Stimulated activated CD4-positive, alpha-beta T cell treated with anti-CD3 and anti-CD28 coated beads, Interleukin-2, amount 100 ng/mL, for 48 hours (primary cell): ENCODE results near the gene DBF4B.
"Not testable (repeated sequence)": the region's sequence is repeated elsewhere in the genome, so short reads cannot be mapped to it uniquely, and the experiment has no call there.

ENCODE experiments used
- DNase-seq, 2 donors: peaks; one replicate each; pipeline ENCODE4 v3.0.0-alpha.2; 2020

The DBF4B gene

DNA sequence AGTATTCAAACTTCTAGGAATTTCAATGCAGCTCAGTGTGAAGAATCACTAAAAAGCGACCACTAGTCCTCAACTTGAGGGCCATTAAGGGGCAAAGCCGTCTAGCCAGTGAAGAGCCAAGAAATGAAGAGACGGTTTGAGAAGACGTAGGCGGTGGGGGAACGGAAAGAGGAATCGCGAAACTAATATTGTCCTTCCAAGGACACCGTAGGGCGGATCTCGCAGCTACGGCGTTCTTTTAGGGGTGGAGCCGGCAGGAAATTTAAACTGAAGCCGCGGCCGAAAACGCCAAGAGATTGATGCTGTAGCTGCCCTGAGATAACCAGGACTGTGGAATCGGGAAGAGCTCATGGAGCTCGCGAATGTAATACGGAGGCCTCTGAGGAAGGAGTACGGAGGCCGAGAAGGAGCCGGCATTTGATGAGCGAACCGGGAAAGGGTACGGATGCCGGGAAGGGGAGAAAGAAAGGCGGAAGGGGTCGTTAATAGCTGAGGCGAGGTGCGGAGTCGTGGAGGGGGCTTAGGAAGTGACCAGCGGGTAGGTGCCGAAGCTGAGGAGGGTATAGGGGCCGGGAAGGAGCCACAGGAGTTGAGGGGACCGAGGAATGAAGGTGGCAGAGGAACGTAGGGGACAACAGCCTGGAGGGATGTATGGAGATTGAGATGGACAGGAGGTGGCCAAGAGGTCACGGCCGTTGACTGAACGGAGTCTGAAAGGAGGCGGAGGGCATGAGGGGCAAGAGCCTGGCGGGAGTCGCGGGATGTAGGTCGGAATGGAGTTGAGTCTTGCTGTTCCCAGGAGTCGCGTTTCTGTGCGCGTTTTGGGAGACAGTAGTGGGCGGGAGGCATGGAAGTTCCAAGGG is at the start of gene DBF4B:
TSS of gene DBF4B (plus strand) at position 265 of the 863 bp plus-strand sequence. CDS start at position 421, 156 bp downstream.
- DNase-seq, result peak; percentile 77 to 85

GRCh38 chr17:44661835-44662234 is 46.6 kb upstream of the DBF4B start:
- no peak for DNase-seq

DNA sequence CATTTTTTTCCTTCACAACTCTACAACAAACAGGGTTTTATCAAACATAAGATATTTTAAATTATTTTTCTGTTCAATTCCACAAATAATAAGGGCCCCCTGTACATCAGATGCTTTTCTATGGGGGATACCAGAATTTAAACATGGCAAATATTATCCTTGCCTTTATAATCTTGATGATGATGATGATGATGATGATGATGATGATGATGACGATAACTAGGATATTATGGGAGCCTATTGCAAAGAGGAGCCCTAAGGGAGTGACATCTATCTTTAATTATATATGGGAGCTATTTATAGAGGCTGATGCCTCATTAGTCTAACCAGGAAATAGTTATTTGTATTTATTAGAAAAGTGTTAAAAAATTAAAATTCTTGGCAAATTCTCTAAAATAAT is 45.4 kb upstream of the DBF4B start:
- no peak for DNase-seq

- no peak for DNase-seq
Measured at GRCh38 chr17:44664867-44665266, 43.6 kb upstream of the DBF4B start.

DNA sequence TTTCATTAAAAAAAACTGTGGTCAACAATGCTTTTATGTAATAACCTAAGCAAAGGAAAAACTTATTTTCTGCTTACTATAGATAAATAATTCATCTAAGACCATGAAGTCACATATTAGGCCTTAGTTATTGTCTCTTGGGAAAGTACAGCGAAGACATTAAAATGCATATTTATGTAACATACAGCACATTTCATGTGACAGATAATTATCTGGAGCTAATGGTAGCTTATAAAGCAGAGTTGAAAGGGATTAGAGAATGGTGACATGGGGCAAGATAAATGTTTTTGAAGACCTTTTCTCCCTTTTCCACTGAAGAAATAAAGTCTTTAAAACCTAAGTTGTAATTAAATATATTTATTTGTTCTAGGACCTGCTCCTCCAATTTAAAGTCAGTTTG is 42.5 kb upstream of the DBF4B start:
- DNase-seq, result no peak

DNA sequence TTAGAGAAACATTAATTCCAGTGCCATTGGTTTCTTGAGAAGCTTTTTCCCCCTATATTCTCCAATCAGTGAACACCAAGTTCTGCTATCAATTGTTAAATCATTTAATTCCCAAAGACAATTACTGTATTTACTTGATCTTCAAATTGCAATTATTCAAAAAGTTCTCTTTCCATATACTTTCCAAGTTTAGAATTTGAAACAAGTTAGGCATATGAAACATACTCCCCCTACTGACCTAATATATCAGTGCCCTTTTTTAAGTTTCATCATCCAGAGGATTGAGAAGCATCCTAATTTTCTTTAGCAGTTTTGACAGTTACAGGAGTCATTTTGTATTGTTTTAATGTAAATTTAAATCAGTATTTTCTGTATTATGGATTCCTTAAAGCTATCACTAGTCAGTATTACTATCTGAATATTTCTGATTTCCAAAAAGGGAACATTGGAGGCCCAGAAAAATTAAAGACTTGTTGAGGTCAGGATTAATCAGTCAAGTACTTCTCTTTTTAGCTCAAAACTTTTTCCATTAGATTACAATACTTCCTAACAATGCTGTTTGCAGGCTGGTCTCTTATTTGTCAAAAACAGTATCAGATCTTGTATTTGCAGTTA is 35.9 kb upstream of the DBF4B start:
- no peak for DNase-seq

GRCh38 chr17:44673893-44674292 is 34.6 kb upstream of the DBF4B start:
- no peak for DNase-seq

DNA sequence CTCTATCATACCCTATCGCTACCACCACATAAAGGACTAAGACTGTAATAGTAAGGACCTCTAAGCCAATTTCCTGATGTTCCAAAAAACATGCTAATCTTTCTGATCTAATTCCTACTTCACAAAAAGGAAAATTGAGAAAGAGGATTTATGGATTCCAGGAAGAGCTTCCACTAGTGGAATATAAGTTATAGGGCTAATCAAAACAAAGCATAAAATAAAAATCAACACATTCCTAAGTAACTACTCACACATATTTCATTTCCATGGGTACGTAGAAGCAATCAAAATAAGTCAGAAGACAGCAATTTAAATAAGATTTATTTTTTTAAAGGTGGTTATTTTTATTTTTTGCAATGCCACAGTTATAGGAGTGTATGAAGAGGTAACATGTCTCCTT is 31.3 kb upstream of the DBF4B start:
- no peak for DNase-seq

GRCh38 chr17:44683303-44683702 is 25.2 kb upstream of the DBF4B start:
- not testable (repeated sequence) for DNase-seq

GRCh38 chr17:44687756-44688155 is 20.7 kb upstream of the DBF4B start:
- no peak for DNase-seq

DNA sequence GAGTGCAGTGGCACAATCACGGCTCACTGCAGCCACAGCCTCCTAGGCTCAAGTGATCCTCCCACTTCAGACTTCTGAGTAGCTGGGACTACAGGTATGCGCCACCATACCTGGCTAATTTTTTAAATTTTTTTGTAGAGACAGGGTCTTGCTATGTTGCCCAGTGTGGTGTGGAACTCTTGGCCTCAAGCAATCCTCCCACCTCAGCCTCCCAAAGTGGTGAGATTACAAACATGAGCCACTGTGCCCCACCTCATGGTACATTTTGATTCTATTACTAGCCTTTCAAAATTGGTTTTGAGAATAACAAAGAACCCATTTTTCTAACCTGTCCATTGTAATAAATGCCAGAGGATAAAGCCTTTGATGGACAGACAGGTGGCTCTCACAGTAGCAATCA is 20.3 kb upstream of the DBF4B start:
- DNase-seq, result no peak

GRCh38 chr17:44688675-44689476 is 19.6 kb upstream of the DBF4B start:
- DNase-seq, result no peak

DNA sequence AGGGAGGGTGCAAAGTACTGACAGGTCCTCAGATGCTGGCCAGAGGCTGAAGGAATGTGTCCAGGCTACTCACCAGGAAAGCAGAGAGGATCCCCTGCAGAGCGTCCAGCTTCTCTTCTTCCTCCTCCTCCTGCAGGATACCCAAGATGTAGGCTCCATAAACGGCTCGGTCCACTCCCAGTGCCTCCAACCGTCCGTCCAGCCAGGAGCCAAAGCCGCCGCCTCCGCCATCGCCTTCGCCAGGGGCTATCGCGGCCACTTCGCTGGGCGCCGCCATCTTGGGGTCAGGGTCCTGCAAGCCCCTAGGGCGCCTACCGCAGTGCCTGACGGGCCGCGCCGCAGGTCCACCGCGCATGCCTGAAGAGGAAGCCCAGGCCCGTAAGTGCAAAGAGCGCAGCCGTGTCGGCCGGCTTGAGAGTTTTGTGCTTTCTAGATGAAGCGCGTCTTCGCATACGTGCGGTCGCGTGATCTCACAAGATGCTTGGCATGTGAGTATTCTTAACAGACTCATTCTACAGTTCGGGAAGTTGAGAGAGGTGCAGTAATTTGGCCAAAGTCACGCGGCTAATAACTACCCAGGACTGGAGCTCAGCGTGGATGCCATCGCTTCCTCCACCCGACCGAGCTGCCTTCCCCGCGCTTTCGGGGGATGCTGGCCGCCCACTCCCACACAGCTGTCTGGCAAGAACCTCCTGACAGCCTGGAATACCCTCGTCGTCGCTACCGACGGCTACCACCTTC is 18.8 kb upstream of the DBF4B start, which contains the start of gene CCDC43:
TSS of gene CCDC43 (minus strand) at position 300 of the 741 bp plus-strand sequence. CDS start at position 277, 23 bp downstream.
- DNase-seq, result peak; percentile 92 to 93

GRCh38 chr17:44690746-44691306 is 17.6 kb upstream of the DBF4B start:
- DNase-seq, result not testable (repeated sequence)

GRCh38 chr17:44693609-44694008 is 14.9 kb upstream of the DBF4B start:
- DNase-seq, result no peak

DNA sequence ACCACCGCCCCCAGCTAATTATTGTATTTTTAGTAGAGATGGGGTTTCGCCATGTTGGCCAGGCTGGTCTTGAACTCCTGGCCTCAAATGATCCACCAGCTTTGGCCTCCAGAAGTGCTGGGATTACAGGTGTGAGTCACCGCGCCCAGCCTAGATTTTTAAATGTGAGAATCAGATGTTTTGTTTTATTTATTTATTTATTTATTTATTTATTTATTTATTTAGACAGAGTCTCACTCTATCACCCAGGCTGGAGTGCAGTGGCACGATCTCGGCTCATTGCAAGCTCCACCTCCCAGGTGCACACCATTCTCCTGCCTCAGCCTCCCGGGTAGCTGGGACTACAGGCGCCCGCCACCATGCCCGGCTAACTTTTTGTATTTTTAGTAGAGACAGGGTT is 8.2 kb upstream of the DBF4B start:
- DNase-seq, result not testable (repeated sequence)

- no peak for DNase-seq
Measured at GRCh38 chr17:44707755-44708400, 587 bp upstream of the DBF4B start.

DNA sequence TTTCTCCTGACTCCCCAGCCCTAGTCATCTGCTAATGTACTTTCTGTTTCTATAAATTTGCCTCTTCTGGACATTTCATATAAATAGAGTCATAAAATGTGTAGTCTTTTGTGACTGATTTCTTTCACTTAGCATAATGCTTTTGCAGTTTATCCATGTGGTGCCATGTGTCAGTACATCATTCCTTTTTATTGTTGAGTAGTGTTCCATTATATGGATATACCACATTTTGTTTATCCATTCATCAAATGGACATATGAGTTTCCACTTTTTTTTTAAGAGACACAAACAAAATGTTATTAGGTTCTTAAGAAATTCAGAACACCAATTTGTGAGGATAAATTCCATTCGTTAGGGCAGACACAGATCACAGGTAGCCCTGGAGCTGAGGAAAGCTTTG is 11.0 kb downstream of the DBF4B start:
- DNase-seq, result no peak

- DNase-seq, result no peak
Measured at GRCh38 chr17:44722254-44722653, 13.8 kb downstream of the DBF4B start.

DNA sequence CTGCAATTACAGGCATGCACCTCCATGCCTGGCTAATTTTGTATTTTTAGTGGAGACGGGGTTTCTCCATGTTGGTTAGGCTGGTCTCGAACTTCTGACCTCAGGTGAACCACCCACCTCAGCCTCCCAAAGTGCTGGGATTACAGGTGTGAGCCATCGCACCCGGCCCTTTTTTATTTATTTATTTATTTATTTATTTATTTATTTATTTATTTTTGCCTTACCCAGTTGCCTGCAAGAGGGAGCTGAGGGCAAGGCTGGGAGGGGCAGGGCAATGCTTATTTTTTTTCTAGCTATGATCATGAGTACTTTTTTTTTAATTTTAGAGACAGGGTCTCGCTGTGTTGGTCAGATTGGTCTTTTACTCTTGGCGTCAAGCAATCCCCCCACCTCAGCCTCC is 17.7 kb downstream of the DBF4B start:
- not testable (repeated sequence) for DNase-seq

DNA sequence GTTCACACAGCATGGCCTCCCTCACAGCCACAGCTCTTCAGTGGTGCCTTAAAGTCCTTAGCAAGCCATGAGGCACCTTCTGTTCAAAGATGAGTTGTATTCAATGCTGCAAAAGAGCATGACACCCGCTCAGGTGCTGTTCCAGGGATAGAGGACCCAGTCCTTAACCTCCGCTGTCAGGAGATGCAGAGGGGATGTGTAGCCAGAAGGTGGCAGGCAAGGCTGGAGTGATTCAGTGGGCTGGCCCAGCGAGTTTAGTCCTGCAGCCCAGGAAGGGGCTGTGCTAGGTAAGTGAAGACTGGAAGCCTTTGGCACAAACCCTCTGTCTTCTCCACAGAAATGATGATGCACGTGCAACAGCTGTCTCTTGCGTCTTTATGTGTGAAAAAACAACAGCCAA is 25.3 kb downstream of the DBF4B start:
- no peak for DNase-seq

DNA sequence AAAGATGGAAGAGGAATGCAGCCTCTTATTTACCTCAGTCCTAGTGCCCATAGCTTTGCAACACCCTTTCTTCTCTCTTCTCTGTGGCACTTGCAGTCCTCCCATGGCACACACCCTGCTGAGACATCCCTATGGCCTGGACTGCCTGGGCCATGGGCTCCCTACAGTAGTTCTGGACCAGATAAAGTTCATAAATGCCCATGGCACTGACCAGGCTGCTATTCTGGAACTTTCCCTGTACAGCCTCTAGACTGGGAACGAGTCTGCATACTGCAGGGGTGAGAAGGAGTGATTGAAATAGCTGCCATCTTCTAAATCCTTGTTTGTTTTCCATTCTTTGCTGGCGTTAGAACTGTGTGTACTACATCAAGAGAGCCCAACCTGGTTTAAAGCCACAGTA is 25.8 kb downstream of the DBF4B start:
- no peak for DNase-seq
